ENCODE results near the gene ARL8B.

DNA sequence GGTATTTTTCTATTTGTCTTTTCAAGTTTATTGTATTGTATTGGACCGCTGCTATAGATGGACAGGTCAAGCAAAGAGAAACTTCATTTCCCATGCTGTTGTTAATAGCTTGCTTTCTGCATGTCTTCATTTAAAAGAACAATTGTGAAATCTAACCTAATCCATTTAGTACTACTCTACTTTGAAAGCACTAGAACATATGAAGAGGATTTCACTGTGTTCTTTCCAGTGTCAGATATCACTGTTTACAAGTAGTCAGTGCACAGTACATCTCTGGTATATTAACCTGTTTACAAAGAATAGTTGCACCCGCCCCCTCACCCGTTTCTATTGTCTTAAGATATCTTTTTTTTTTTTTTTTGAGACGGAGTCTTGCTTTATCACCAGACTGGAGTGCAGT lies 43.6 kb downstream of the ARL8B start:
- TF ChIP-seq, protein P1, sequence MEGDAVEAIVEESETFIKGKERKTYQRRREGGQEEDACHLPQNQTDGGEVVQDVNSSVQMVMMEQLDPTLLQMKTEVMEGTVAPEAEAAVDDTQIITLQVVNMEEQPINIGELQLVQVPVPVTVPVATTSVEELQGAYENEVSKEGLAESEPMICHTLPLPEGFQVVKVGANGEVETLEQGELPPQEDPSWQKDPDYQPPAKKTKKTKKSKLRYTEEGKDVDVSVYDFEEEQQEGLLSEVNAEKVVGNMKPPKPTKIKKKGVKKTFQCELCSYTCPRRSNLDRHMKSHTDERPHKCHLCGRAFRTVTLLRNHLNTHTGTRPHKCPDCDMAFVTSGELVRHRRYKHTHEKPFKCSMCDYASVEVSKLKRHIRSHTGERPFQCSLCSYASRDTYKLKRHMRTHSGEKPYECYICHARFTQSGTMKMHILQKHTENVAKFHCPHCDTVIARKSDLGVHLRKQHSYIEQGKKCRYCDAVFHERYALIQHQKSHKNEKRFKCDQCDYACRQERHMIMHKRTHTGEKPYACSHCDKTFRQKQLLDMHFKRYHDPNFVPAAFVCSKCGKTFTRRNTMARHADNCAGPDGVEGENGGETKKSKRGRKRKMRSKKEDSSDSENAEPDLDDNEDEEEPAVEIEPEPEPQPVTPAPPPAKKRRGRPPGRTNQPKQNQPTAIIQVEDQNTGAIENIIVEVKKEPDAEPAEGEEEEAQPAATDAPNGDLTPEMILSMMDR (conservative IDR thresholded peaks at IDR 0.05 in 1 of 2, IDR thresholded peaks at IDR 0.05 in 1 of 2; ENCODE audit: low read depth in 1 of 2, low read length in 2 of 2) = no peak
- TF ChIP-seq EZH2 (IDR thresholded peaks at IDR 0.05; ENCODE audit: low read length, missing control alignments) = no peak

Measured in fibroblast of lung (primary cell).